Activated CD8-positive, alpha-beta memory T cell treated with anti-CD3 and anti-CD28 coated beads, Interleukin-2, amount 10 ng/mL, durations not matched to agents 7 days and 5 days (primary cell): ENCODE data around the gene ZNF700. TPM values are rescaled to one million over a fixed set of nuclear protein-coding genes. Genes with fewer than 3 reads are reported as not detected.
"Not testable (repeated sequence)": the region's sequence is repeated elsewhere in the genome, so short reads cannot be mapped to it uniquely, and the experiment has no call there.

Experiments
- ATAC-seq: fragments of 150-1000 bp; cut with Tn5 transposase; one replicate; pipeline ENCODE4 v1.10.0; 2021; ENCODE audit warnings: moderate library complexity
- CTCF ChIA-PET: fragments of 350-600 bp; sonication (Branson Sonifier 250); formaldehyde crosslinking; loops from one replicate; lab custom pipeline; 2021; ENCODE audit warnings: antibody characterized with exemption; lab: Charles Lee
- DNase-seq: peaks from one replicate; pipeline ENCODE4 v3.0.0-alpha.2; 2020
- H3K27ac Mint-ChIP-seq: one replicate; pipeline ENCODE4 v1.8.0; 2021; ENCODE audit warnings: mild to moderate bottlenecking, mixed read lengths
- H3K27me3 Mint-ChIP-seq: one replicate; pipeline ENCODE4 v1.8.0; 2021; ENCODE audit warnings: mixed read lengths
- H3K36me3 Mint-ChIP-seq: one replicate; pipeline ENCODE4 v1.8.0; 2021; ENCODE audit warnings: mild to moderate bottlenecking, mixed read lengths
- H3K4me1 Mint-ChIP-seq: one replicate; pipeline ENCODE4 v1.8.0; 2021; ENCODE audit warnings: mixed read lengths
- H3K4me3 Mint-ChIP-seq: one replicate; pipeline ENCODE4 v1.8.0; 2021; ENCODE audit warnings: mild to moderate bottlenecking, moderate library complexity, mixed read lengths
- H3K9me3 Mint-ChIP-seq: one replicate; pipeline ENCODE4 v1.8.0; 2022; ENCODE audit warnings: low read depth, mixed read lengths
- total RNA-seq, 2 experiments: library from RNA; stranded (reverse); gene quantifications; one replicate each; pipeline ENCODE4 v1.2.3, GENCODE V29; 2021

Gene ZNF700
- 10 to 100 TPM; 16.9 to 24.1 TPM for total RNA-seq

DNA sequence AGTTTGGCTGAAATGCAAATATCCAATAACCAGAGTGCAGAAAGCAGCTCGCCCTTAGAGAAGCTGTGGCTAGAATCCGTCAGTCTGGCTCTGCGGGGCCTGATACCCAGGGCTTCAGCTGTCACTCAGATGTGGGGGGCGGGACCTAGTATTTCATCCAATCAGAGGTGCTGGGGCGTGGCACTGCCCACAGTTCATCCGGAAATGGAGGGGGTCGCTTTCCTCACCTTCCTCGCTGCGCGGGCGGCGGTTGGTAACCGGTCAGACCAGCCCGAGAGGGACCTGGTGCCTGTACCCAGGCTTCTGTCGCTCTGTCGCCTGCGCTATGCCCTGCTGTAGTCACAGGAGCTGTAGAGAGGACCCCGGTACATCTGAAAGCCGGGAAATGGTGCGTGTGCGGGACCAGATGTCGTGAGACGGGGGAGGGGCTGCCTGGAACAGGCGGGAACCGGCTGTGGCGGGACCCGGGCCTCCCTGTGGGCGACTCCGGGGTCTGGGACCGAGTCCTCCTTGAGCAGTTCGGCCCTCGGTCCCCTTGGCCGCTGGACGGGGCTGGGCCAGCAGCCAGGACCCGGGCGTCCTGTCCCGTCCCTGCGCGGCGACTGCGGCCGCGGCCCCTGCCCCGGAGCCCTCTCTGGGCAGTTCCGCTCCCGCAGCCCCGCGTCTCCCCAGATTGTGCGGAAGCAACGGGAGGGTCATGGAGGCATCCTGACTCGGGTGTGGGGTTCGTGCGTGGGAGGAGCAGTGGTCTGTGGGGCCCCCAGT, at the start of gene ZNF700:
Gene ZNF700, plus strand, starts transcription at position 222 of the 765 bp plus-strand sequence. Its CDS starts 104 bp downstream, at position 326.
- Mint-ChIP-seq H3K4me1 (peaks cover 29% of the 10 kb centered on the region), H3K36me3 (peaks cover 41% of the 10 kb centered on the region), H3K27me3 (no peaks in the 10 kb centered on the region), H3K4me3 (peak within 1 kb of the TSS; percentile 98), H3K9me3 (peaks cover 10% of the 10 kb centered on the region), H3K27ac (peak within 1 kb of the TSS; percentile 99)
- CTCF ChIA-PET, result interaction anchor here (0.7 to 4.4 kb wide), 24 partner anchors 8 to 688 kb away, joined by 3 to 148 read pairs (median 6); partner anchors contain the start of genes ZNF136, ZNF20, ZNF491 and ZNF563
- DNase-seq, result peak; percentile 97
- ATAC-seq, result peak; percentile 92

DNA sequence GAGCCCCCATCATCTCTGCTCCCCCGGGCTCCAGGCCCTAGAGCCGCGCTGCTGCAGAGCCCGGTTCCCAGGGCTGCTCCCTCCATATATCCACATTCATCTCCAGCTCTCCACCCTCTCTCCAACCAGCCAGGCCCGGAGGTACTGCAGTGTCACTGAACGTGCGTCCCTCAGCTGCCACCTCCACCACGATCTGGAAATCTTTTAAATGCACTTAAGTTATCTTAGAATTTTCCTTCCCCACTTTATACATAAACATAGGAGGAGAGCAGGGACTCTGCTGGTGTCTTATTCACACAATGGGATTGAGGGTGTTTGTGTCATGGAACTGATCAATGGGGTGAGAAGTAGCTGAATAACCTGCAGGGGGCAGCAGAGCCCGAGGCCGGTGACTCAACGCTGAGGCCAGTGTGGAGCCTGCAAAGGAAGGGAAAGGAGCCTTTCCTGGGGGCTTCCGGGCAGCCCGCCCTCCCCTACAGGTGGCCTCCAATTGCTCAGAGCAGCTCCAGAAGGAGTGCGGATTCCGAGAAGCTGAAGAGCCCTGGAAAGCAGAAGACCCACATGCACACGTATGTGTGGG, 45.1 kb upstream of the ZNF700 start:
- H3K9me3 Mint-ChIP-seq, H3K4me3 Mint-ChIP-seq, H3K36me3 Mint-ChIP-seq, H3K4me1 Mint-ChIP-seq, H3K27me3 Mint-ChIP-seq, H3K27ac Mint-ChIP-seq: not testable (repeated sequence)
- DNase-seq (peak; percentile 57), ATAC-seq (peak; percentile 53)
- CTCF ChIA-PET, result interaction anchor here (0.8 to 6.4 kb wide), 10 partner anchors 12 to 734 kb away, joined by 3 to 38 read pairs (median 4); partner anchors contain the start of genes ZNF20 and ZNF491

DNA sequence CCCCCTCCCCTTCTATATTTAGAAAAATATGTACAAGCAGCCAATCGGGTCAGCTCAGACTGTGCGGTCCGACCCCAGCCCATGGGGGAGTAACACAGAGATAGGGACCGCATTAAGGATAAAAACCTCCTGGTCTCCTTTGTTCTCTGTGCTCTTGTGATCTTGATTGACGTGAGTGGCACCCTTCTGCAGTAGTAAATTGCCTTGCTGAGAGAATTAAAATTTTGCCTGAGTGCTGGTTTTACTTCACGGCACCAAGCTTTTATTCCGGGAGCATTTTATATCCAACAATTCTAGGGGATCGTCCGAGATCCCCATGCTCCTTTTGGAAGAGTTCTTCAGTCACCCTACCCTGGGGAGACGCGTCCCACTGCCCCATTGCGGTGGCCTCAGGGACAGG, 44.3 kb upstream of the ZNF700 start:
- DNase-seq (no peak), ATAC-seq (no peak)
- H3K4me1 Mint-ChIP-seq, result peaks cover 2% of the 10 kb centered on the region
- no peaks in the 10 kb centered on the region for H3K36me3 Mint-ChIP-seq
- H3K27ac Mint-ChIP-seq, result no peak overlapping the region
- CTCF ChIA-PET, result interaction anchor here (0.8 to 6.4 kb wide), 11 partner anchors 43 to 733 kb away, joined by 3 to 38 read pairs (median 4); partner anchors contain the start of genes ZNF20, ZNF440, ZNF491 and ZNF878
- H3K9me3 Mint-ChIP-seq, result no peaks in the 10 kb centered on the region
- peaks cover 4% of the 10 kb centered on the region for H3K27me3 Mint-ChIP-seq
- H3K4me3 Mint-ChIP-seq, result no peak overlapping the region

DNA sequence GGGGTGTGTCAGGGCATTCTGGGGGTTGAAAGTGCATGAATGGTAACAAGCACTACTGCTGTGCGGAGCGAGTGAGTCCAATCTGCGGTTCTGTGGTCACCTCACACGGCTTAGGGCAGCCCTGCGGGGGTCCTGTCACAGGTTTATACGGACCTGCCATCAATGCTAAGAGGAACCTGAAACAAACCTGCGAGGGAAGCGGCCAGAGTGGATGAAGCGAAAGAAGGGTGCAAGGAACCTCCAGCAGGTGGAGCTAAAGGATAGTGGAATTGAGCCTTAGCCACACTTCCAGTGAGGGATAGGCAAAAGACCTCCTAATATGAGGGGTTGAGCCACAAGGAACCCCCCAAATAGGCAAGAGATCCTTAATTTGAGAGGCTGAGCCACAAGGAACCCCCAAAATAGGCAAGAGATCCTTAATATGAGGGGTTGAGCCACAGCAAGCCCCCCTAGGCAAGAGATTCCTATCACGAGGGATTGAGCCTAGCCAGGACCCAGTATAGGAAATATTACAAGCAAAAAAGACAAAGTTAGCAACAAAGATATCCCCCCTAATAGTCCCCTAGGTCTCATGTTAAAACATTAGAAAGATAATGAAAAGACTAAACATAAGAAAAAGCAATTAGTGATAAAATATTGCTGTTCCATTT, 43.6 kb upstream of the ZNF700 start:
- H3K27me3 Mint-ChIP-seq, result peaks cover 4% of the 10 kb centered on the region
- H3K4me3 Mint-ChIP-seq, result no peak overlapping the region
- DNase-seq (peak; percentile 74), ATAC-seq (peak; percentile 80)
- peaks cover under 1% of the 10 kb centered on the region for H3K36me3 Mint-ChIP-seq
- H3K4me1 Mint-ChIP-seq, result peaks cover 2% of the 10 kb centered on the region
- no peak overlapping the region for H3K27ac Mint-ChIP-seq
- peaks cover 1% of the 10 kb centered on the region for H3K9me3 Mint-ChIP-seq
- CTCF ChIA-PET, result interaction anchor here (0.8 to 6.4 kb wide), 10 partner anchors 43 to 733 kb away, joined by 3 to 38 read pairs (median 5); partner anchors contain the start of genes ZNF20, ZNF440, ZNF491 and ZNF878

DNA sequence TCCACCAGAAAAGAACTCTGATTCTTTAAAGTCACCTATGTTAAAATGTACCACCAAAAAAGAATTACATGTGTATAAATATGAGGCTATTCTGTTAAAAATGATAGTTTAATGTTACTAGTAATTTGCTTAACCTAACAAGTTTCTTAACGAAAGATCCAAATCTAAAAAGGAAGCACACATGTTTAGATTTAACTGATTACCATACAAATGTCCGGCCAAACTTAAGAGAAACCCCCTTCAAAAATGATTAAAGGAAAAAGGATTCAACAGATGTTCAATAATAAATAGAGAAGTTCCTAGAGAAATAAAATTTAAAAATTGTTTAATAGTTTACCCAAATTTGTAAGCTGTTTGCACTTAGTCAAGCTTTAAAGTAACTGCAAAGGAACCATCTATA, 42.3 kb upstream of the ZNF700 start:
- Mint-ChIP-seq H3K27me3 (peaks cover 4% of the 10 kb centered on the region), H3K27ac (no peak overlapping the region), H3K4me1 (peaks cover 6% of the 10 kb centered on the region), H3K4me3 (no peak overlapping the region), H3K36me3 (peaks cover 1% of the 10 kb centered on the region), H3K9me3 (peaks cover 3% of the 10 kb centered on the region)
- DNase-seq, result no peak
- CTCF ChIA-PET, result interaction anchor here (0.9 to 6.4 kb wide), 5 partner anchors 41 to 208 kb away, joined by 3 to 38 read pairs (median 6); no protein-coding TSS in a partner anchor
- no peak for ATAC-seq

DNA sequence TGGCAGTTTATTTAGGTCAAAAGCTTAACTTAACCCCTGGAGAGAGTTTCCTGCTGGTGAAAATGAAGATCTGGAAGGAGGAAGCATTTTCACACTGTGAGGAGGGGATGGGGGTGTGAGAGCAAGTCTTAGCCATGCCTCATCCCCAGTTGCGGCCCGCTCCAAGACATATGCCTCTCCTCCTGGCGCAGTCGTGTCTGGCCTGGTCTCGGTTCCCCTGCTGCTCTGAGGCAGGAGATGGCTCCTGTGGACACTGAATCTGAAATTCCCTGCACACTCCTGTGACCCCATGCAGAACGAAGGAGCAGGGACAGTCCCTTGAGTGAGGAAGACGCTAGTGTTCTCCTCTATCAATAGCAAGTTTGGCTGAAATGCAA, 37.7 kb upstream of the ZNF700 start:
- H3K9me3 Mint-ChIP-seq, result peaks cover 3% of the 10 kb centered on the region
- H3K27ac Mint-ChIP-seq, result no peak overlapping the region
- H3K36me3 Mint-ChIP-seq, result peaks cover 4% of the 10 kb centered on the region
- ATAC-seq, result no peak
- H3K4me1 Mint-ChIP-seq, result peaks cover 17% of the 10 kb centered on the region
- no peak for DNase-seq
- peak overlapping the region; percentile 77 for H3K4me3 Mint-ChIP-seq
- peaks cover 4% of the 10 kb centered on the region for H3K27me3 Mint-ChIP-seq
- CTCF ChIA-PET, result interaction anchor here (6.0 kb wide), 1 partner anchor 36 kb away, joined by 27 read pairs; no protein-coding TSS in a partner anchor

DNA sequence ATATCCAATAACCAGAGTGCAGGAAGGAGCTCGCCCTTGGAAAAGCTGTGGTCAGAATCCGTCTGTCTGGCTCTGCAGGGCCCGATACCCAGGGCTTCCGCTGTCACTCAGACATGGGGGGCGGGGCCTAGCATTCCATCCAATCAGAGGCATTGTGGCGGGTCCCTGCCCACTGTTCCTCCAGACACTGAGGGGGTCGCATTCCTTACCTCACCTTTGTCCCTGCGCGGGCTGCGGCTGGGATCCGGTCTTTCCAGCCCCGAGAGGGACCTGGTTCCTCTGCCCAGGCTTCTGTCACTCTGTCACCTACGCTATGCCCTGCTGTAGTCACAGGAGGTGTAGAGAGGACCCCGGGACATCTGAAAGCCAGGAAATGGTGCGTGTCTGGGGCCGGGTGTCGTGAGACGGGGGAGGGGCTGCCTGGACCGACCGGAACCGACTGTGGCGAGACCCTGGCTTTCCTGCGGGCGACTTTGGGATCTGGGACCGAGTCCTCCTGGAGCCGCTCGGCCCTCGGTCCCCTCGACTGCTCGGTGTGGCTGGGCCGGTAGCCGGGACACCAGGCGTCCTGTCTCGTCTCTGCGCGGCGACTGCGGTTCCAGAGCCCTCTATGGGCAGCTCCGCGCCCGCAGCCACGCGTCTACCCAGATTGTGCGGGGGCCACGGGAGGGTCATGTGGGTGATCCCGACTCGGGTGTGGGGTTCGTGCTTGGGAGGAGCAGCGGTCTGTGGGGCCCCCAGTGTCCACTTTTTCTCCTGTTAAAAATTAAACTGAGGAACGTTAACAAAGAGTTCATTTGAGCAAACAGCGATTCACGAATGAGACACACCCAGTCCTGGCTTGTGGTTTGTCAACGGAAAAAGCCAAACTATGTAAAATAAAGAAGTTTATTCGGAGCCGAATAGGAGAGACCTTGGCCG, 37.0 kb upstream of the ZNF700 start, which contains the start of gene ZNF69:
Gene ZNF69, plus strand, starts transcription at position 172 of the 921 bp plus-strand sequence. Its CDS starts 142 bp downstream, at position 314.
- H3K27me3 Mint-ChIP-seq, result peaks cover 4% of the 10 kb centered on the region
- H3K36me3 Mint-ChIP-seq, result peaks cover 4% of the 10 kb centered on the region
- H3K4me3 Mint-ChIP-seq, result peak within 1 kb of the TSS; percentile 77
- H3K4me1 Mint-ChIP-seq, result peaks cover 17% of the 10 kb centered on the region
- CTCF ChIA-PET, result interaction anchor here (6.0 kb wide), 1 partner anchor 36 kb away, joined by 27 read pairs; no protein-coding TSS in a partner anchor
- H3K27ac Mint-ChIP-seq, result peak within 1 kb of the TSS; percentile 76
- peaks cover 3% of the 10 kb centered on the region for H3K9me3 Mint-ChIP-seq
- ATAC-seq (peak; percentile 90), DNase-seq (peak; percentile 75)

DNA sequence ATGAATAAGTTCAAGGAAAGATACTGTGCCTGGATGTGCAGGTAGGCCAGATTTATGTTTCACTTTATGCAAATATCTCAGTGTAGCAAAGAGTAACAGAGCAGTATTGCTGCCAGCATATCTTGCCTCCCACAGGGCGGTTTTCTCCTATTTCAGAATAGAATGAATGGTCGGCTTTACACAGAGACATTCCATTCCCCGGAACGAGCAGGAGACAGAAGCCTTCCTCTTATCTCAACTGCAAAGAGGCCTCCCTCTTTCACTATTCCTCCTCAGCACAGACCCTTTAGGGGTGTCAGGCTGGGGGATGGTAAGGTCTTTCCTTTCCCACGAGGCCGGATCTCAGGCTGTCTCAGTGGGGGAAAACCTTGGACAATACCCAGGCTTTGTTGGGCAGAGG, 35.0 kb upstream of the ZNF700 start:
- H3K27ac Mint-ChIP-seq, H3K36me3 Mint-ChIP-seq, ATAC-seq, H3K9me3 Mint-ChIP-seq, H3K27me3 Mint-ChIP-seq, DNase-seq, H3K4me3 Mint-ChIP-seq: not testable (repeated sequence)
- peaks cover 17% of the 10 kb centered on the region for H3K4me1 Mint-ChIP-seq
- CTCF ChIA-PET, result interaction anchor here (1.4 kb wide), 1 partner anchor 35 kb away, joined by 3 read pairs; the partner anchor contains the start of gene ZNF700

DNA sequence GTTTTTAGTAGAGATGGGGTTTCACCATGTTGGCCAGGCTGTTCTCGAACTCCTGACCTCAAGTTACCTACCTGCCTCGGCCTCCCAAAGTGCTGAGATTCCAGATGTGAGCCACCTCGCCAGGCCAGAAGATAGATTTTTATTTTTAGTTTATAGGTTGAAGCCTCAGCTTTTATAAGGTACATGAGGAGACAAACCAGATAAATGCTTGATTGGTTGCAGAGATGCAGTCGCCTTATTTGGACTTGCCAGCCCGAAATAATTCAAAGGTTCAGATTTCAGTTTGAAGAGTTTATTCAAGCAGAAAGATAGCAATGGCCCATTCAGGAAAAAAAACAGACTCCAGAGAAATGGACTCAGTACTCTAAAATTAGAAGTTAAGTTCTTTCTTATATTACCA, 34.3 kb upstream of the ZNF700 start:
- Mint-ChIP-seq H3K4me3 (no peak overlapping the region), H3K27ac (no peak overlapping the region), H3K9me3 (peaks cover 9% of the 10 kb centered on the region), H3K36me3 (peaks cover 10% of the 10 kb centered on the region), H3K4me1 (peaks cover 17% of the 10 kb centered on the region), H3K27me3 (no peaks in the 10 kb centered on the region)
- CTCF ChIA-PET, result interaction anchor here (0.8 kb wide), 1 partner anchor 33 kb away, joined by 3 read pairs; no protein-coding TSS in a partner anchor
- no peak for DNase-seq
- ATAC-seq, result no peak

DNA sequence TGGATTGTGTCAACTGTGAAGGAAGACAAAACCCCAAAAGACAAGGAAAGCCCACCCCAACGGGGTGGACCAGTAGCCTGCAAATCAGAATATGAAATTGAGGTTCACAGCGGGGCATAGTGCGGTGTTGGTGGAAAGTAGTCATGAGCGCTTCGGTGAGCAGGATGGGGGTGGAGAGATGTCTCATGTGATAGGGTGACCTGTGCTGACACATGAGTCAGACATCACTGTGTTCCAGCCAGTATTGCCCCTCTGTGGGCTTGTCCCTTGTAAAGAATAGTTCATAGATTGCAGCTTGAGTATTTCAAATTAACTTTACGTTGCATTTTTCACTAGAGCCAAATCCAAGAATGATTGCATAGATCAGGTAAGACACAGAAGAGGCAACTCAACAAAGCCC, 30.1 kb upstream of the ZNF700 start:
- H3K27ac Mint-ChIP-seq, result no peak overlapping the region
- no peak overlapping the region for H3K4me3 Mint-ChIP-seq
- H3K9me3 Mint-ChIP-seq, result peaks cover 8% of the 10 kb centered on the region
- ATAC-seq (no peak), DNase-seq (no peak)
- CTCF ChIA-PET, result no interaction called here
- H3K4me1 Mint-ChIP-seq, result no peaks in the 10 kb centered on the region
- H3K27me3 Mint-ChIP-seq, result no peaks in the 10 kb centered on the region
- H3K36me3 Mint-ChIP-seq, result peaks cover 6% of the 10 kb centered on the region

DNA sequence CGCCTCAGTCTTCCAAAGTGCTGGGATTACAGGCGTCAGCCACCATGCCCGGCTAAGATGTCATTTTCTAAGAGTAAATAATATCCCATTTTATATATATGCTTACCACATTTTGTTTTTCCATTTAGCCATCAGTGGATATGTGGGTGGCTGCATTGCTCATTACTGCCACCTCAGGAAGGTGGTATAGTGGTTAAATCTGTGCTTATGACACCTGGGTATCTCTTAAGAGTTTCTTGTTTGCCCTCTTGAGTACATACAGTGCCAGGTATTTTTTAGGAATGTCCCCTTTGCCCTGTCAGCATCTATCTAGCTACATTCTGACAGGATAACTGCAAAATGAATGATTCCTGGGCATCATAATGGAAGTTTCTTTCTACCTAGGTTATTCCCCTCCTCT, 22.7 kb upstream of the ZNF700 start:
- ATAC-seq (no peak), DNase-seq (no peak)
- Mint-ChIP-seq H3K4me3 (no peak overlapping the region), H3K9me3 (peaks cover 33% of the 10 kb centered on the region), H3K36me3 (peaks cover 33% of the 10 kb centered on the region), H3K4me1 (no peaks in the 10 kb centered on the region), H3K27ac (no peak overlapping the region), H3K27me3 (no peaks in the 10 kb centered on the region)
- CTCF ChIA-PET, result no interaction called here

DNA sequence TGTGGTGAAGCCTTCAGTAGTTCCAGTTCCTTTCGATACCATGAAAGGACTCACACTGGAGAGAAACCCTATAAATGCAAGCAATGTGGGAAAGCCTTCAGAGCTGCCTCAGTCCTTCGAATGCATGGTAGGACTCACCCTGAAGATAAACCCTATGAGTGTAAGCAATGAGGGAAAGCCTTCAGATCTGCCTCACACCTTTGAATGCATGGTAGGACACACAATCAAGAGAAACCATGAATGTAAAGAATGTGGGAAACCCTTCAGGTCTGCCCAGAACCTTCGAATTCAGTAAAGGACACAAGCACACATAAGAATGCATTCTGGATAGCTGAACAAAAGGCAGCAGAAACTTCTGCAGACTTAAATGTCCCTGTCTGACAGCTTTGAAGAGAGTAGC, 19.0 kb upstream of the ZNF700 start:
- DNase-seq, result no peak
- peaks cover 36% of the 10 kb centered on the region for H3K9me3 Mint-ChIP-seq
- CTCF ChIA-PET, result no interaction called here
- no peaks in the 10 kb centered on the region for H3K27me3 Mint-ChIP-seq
- H3K4me1 Mint-ChIP-seq, result no peaks in the 10 kb centered on the region
- no peak for ATAC-seq
- H3K27ac Mint-ChIP-seq, result no peak overlapping the region
- H3K36me3 Mint-ChIP-seq, result peaks cover 33% of the 10 kb centered on the region
- H3K4me3 Mint-ChIP-seq, result no peak overlapping the region
